Mesothelial cell of epicardium (in vitro differentiated cells): ENCODE results near the gene RAD51B. TPM values are rescaled to one million over a fixed set of nuclear protein-coding genes. Genes with fewer than 3 reads are reported as not detected.

Experiments used
- DNase-seq, 2 experiments: peaks; one replicate each; pipeline ENCODE4 v3.0.0; 2021; ENCODE audit warnings: low spot score in 2 of 2; ENCODE audit not compliant: unreplicated experiment in 2 of 2
- H3K27ac Mint-ChIP-seq: 2 replicates; pipeline ENCODE4 v1.8.0; 2021; ENCODE audit warnings: mixed read lengths
- H3K27me3 Mint-ChIP-seq: 2 replicates; pipeline ENCODE4 v1.8.0; 2021; ENCODE audit warnings: low read depth, mixed read lengths
- H3K36me3 Mint-ChIP-seq: 2 replicates; pipeline ENCODE4 v1.8.0; 2021; ENCODE audit warnings: mixed read lengths
- H3K4me1 Mint-ChIP-seq: 2 replicates; pipeline ENCODE4 v1.8.0; 2021; ENCODE audit warnings: mixed read lengths
- H3K4me3 Mint-ChIP-seq: 2 replicates; pipeline ENCODE4 v1.8.0; 2021; ENCODE audit warnings: mild to moderate bottlenecking, moderate library complexity, mixed read lengths
- H3K9me3 Mint-ChIP-seq: 2 replicates; pipeline ENCODE4 v1.8.0; 2021; ENCODE audit warnings: mixed read lengths
- CTCF ChIP-seq: fragments of 200-600 bp; sonication (generic); IDR thresholded peaks from one replicate; pipeline ENCODE4 v1.5.0; 2021; ENCODE audit warnings: antibody characterized with exemption; ENCODE audit not compliant: unreplicated experiment
- total RNA-seq: library from RNA; stranded (reverse); gene quantifications from 3 replicates; pipeline ENCODE4 v1.2.1, GENCODE V29; 2021

Gene RAD51B
- total RNA-seq, 1 donor from 2014 or later = 34.7 TPM

DNA sequence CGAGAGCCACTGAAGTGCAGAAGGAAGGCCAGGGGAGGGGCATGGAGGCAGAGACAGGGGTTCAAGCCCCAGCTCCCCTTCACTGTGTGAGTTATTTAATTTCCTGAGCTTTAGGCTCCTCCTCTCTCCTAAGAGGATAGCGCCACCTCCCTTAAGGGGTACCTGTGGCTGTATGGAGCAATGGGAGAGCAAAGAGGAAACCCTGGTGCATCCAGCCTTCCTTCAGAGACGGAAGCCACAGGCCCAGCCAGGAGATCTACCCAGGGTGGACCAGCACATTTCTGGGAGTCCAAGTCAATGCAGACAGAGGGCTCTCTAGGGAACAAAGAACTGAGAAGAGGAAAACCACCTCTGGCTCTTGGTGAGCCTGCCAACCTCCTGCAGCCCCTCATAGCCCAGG lies 883.0 kb downstream of the RAD51B start:
- H3K27ac Mint-ChIP-seq = no peak overlapping the region

GRCh38 chr14:68703093-68703492 lies 883.5 kb downstream of the RAD51B start:
- no peak for DNase-seq
- TF ChIP-seq CTCF = no peak
- no peak overlapping the region for H3K4me3 Mint-ChIP-seq
- no peaks in the 10 kb centered on the region for H3K27me3 Mint-ChIP-seq
- H3K27ac Mint-ChIP-seq = no peak overlapping the region
- peaks cover 30% of the 10 kb centered on the region for H3K4me1 Mint-ChIP-seq
- peaks cover 4% of the 10 kb centered on the region for H3K36me3 Mint-ChIP-seq
- peaks cover 14% of the 10 kb centered on the region for H3K9me3 Mint-ChIP-seq

More for the DNA sequence above, 883.0 kb downstream of the RAD51B start:
- DNase-seq = no peak
- peaks cover 28% of the 10 kb centered on the region for H3K4me1 Mint-ChIP-seq
- peaks cover 5% of the 10 kb centered on the region for H3K36me3 Mint-ChIP-seq
- no peaks in the 10 kb centered on the region for H3K27me3 Mint-ChIP-seq
- H3K9me3 Mint-ChIP-seq = peaks cover 19% of the 10 kb centered on the region
- no peak overlapping the region for H3K4me3 Mint-ChIP-seq
- no peak for TF ChIP-seq CTCF

DNA sequence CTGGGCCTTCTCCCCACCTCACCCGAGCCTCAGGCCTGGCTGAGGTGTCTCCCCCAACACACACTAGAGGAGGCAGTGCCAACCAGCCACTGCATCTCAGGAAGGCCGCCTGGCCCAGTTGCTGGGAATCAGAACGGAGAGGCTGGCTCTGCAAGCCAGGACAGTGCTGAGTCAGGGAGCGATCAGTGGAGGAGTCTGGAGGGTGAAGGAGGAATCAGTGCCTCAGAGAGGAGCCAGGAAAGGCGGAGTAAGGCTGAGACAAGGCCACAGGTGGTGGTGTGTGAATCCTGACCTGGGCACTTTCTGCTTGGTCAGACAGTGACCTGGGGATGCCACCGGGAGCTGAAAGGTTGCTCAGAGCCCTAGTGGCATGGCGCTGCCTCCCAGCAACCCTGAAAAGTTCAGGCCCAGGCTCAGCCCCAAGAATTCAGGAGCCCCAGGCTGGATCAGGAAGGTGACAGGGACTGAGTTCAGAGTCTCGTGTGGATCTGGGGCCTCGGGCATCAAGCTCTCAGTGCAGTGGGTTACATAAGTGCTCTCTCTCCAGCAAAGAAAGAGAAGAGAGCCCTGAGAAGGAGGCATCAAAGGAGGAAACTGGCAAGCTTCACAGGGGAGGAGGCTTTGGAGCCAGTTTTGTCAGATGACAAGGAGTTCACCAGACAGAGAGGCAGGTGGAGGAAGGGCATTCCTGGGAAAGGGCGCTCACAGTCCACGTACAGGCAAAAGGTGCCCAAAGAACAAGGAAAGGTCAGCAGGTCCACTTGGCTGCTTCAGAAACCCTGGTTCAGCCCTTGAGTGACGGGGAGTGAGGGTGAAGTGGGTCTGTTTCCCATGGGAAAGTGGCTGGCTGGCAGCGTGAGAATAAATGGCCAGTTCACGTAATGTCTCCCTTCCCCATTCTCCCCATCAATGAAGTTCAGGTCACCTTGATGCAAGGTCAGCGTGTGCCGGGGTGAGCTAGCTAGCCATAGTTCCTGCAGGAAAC lies 885.4 kb downstream of the RAD51B start:
- Mint-ChIP-seq H3K4me1 (peaks cover 30% of the 10 kb centered on the region), H3K4me3 (no peak overlapping the region), H3K27ac (peak overlapping the region; percentile 5), H3K9me3 (peaks cover 9% of the 10 kb centered on the region), H3K27me3 (no peaks in the 10 kb centered on the region), H3K36me3 (peaks cover 3% of the 10 kb centered on the region)
- no peak for TF ChIP-seq CTCF
- DNase-seq = no peak

DNA sequence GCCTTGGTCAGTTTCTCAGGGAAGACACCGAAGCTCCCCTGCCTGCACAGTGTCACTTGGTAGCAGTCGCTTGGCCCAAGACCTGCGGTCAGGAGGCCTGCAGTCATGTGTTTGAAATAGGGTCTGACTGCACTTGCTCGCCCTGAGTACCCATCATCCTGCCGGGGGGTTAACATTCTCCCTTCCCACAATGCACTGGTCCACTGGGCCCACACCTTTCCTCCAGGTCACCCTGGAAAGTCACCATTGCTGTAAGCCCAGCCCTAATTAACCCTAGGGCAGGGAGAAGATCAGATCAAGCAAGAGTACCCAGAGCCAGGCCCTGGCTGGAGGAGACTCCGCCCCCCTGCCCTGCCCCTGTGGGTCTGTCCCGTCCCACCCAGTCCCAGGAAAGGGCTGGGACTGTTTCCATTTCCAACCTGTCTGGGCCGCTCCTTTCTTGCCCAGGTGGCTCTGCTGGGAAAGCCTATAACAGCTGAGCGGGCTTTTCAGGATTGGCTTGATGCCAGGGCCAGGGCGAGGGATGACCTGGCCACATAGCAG lies 886.2 kb downstream of the RAD51B start:
- no peak for TF ChIP-seq CTCF
- peaks cover 3% of the 10 kb centered on the region for H3K36me3 Mint-ChIP-seq
- H3K27ac Mint-ChIP-seq = no peak overlapping the region
- peaks cover 6% of the 10 kb centered on the region for H3K9me3 Mint-ChIP-seq
- no peaks in the 10 kb centered on the region for H3K27me3 Mint-ChIP-seq
- DNase-seq = no peak
- peaks cover 30% of the 10 kb centered on the region for H3K4me1 Mint-ChIP-seq
- H3K4me3 Mint-ChIP-seq = no peak overlapping the region

- Mint-ChIP-seq H3K4me1 (peaks cover 34% of the 10 kb centered on the region), H3K27me3 (no peaks in the 10 kb centered on the region), H3K27ac (no peak overlapping the region), H3K4me3 (no peak overlapping the region), H3K9me3 (no peaks in the 10 kb centered on the region), H3K36me3 (no peaks in the 10 kb centered on the region)
- DNase-seq = no peak
- no peak for TF ChIP-seq CTCF
Measured at GRCh38 chr14:68707482-68707881, 887.9 kb downstream of the RAD51B start.
